HG03342 (cell line): ENCODE measurements around the gene TMX2.
"Not testable (repeated sequence)": the region's sequence is repeated elsewhere in the genome, so short reads cannot be mapped to it uniquely, and the experiment has no call there.

Experiments
- ATAC-seq: cut with Tn5 transposase; IDR thresholded peaks from one replicate; pipeline ENCODE4 v1.9.1; 2021; ENCODE audit warnings: mild to moderate bottlenecking, moderate library complexity; ENCODE audit not compliant: unreplicated experiment

TMX2 gene, protein sequence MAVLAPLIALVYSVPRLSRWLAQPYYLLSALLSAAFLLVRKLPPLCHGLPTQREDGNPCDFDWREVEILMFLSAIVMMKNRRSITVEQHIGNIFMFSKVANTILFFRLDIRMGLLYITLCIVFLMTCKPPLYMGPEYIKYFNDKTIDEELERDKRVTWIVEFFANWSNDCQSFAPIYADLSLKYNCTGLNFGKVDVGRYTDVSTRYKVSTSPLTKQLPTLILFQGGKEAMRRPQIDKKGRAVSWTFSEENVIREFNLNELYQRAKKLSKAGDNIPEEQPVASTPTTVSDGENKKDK

GRCh38 chr11:57712256-57713150, at the start of gene TMX2:
Gene TMX2, plus strand, starts transcription at chr11:57712593. Its CDS starts 26 bp downstream, at chr11:57712619.
- peak; percentile 89 for ATAC-seq

GRCh38 chr11:57662893-57663292, 49.5 kb upstream of the TMX2 start:
- ATAC-seq: no peak

- ATAC-seq: no peak
These were observed 48.4 kb upstream of the TMX2 start for GRCh38 chr11:57663975-57664374.

DNA sequence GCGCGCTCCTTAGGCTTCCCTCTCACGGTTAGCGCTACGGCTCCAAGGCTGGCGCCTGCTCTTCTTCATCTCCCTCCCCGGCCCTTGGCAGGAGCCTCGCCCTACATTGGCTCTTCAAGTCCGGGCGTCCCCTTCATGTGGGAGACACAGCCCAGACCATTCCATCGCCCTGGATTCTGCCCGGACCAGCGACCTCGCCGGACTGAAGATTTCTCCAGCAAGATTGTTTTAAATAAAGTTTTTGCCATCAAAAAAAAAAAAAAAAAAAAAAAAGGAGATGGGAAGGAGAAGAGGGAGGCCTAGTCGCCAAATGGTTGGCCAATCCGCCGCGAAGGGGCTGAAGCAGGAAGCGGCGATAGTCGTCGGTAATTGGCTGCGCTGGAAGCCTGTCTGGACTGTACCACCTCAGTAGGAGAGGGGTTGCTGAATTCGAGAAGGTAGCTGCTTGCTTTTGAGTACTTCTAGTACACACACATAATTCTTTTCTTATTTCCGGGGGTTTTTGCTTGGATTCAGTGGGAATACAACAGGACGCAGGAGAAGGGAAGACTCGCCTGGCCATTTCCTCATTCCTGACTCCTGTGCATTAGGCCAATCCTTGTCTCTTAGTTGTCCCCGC, 45.2 kb upstream of the TMX2 start:
- peak; percentile 65 for ATAC-seq

DNA sequence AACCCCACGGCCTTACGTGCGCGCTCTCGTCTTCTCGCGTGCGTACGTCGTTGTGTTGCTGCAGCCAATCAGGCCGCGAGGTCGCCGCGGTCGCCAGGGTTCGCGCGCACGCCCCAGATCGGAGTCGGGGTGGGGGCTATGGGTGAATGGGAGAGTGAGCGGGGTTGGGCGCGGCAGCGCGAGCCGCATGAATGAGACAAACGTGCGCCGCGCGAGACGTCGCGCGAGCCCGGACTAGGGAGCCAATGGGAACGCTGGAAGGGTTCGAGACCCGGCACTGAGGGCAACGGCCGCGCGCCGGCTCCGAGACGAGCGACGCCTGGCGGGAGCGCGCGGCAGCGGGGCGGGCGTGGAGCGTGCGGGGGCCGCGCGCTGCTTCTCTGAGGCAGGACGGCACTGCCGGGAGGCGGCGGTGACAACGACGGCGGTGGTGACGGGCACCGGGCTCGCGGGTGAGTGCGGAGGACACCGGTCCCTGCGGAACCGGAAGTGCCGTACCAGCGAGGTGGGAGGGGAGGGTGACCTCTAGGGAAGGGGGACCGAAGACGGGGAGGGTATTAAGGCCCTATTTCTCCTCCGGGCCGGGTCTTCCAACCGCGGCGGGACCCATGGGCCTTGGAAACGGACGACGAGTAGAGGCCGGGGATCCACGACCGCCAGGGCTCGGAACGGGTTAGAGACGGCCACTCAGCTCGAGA, 44.5 kb upstream of the TMX2 start, which contains the start of gene ZDHHC5:
TSS of gene ZDHHC5 (plus strand) at position 379 of the 698 bp plus-strand sequence. CDS start 4,977 bp downstream, outside the sequence.
- ATAC-seq: peak; percentile 85

DNA sequence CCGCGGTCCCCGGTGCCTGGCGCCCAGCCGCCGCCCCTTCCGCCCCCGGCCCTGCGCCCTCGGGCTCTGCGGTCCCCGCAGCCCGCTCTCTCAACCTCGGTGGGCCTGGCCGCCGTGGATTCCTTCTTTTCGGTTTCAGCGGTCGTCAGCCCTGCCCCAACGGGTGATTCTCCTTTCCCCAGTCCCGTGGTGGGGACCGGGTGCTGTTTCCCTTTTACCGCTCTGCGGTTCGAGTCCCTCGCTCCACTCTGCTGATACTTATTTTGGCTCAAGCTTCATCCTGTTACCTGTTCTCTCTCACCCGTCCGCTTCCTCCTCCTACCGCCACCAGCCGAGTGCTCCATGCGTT, 44.0 kb upstream of the TMX2 start:
- ATAC-seq: peak; percentile 2

- ATAC-seq: no peak
These were observed 38.1 kb upstream of the TMX2 start for GRCh38 chr11:57674251-57674650.

- no peak for ATAC-seq
These were observed 37.0 kb upstream of the TMX2 start for GRCh38 chr11:57675176-57675941.

DNA sequence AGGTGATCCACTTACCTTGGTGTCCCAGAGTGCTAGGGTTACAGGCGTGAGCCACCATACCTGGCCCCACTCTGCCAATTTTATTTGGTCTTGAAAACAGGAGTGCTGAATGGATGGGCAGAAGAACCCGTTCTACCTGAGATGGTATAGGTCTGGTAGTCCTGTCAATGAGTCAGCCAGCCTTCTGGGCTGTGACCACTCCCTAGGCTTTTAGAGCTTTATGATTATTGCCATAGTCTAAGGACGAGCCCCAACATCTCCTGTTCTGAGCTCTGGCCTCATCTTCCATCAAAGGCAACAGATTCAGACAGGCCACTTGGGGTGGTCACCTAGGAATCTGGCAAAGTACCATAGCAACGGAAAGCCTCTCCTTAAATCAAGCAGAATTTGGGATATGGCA, 33.0 kb upstream of the TMX2 start:
- ATAC-seq: no peak

DNA sequence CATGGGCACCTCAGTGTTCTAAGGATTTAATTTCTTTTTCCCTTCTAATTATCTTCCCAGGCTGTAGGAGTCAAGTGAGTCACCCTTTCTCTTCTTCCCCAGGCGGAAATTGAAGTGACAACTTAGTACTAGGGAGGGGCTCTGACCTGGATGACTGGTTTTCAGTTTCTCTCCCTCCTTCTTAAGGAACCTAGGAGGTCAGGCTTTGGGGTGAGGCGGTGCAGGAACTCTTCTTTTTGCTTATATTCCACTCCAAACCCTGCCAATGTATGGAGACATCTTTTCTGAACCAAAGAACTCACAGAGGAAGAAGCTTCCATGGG, 31.9 kb upstream of the TMX2 start:
- no peak for ATAC-seq

DNA sequence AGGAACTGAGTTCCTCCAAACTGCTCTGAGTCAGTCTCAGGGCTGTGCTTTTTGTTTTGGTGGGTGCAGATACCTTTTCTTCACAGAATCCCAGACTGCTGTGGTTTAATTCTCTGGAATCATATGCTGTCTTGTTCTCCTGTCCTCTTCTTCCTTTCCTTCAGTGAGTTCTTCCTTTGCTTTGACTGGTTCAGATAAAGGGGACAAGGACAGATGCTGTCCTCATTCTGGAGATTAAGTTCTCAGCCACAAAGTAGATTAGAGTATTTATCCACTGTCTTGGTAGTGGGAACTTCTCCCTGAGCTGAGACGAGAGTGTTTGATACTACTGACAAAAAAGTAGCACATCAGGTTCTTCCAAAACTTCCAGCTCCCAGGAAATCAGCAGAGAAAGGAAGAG, 31.2 kb upstream of the TMX2 start:
- ATAC-seq: no peak

GRCh38 chr11:57690474-57690873, 21.9 kb upstream of the TMX2 start:
- not testable (repeated sequence) for ATAC-seq

GRCh38 chr11:57698843-57699365, 13.5 kb upstream of the TMX2 start:
- no peak for ATAC-seq

DNA sequence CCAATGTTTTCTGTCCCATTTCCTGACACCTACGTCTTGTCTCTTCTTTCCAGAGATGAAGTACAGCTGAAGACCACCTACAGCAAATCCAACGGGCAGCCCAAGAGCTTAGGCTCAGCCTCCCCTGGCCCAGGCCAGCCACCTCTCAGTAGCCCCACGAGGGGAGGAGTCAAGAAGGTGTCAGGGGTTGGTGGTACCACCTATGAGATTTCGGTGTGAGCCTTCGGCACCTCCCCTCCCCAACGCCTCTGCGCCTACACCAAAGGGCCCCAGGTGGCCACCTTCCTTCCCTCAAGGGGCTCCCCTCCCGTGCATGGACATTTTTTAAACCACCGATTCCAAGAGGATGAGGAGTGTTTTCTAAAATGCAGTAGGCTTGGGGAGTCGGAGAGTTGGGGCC, 12.6 kb upstream of the TMX2 start:
- no peak for ATAC-seq

- ATAC-seq: no peak
These were observed 12.0 kb upstream of the TMX2 start for GRCh38 chr11:57700425-57700824.

- ATAC-seq: no peak
These were observed 9.1 kb upstream of the TMX2 start for GRCh38 chr11:57703341-57703740.

GRCh38 chr11:57704932-57705331, 7.5 kb upstream of the TMX2 start:
- no peak for ATAC-seq

- not testable (repeated sequence) for ATAC-seq
These were observed 7.0 kb upstream of the TMX2 start for GRCh38 chr11:57705432-57705831.

DNA sequence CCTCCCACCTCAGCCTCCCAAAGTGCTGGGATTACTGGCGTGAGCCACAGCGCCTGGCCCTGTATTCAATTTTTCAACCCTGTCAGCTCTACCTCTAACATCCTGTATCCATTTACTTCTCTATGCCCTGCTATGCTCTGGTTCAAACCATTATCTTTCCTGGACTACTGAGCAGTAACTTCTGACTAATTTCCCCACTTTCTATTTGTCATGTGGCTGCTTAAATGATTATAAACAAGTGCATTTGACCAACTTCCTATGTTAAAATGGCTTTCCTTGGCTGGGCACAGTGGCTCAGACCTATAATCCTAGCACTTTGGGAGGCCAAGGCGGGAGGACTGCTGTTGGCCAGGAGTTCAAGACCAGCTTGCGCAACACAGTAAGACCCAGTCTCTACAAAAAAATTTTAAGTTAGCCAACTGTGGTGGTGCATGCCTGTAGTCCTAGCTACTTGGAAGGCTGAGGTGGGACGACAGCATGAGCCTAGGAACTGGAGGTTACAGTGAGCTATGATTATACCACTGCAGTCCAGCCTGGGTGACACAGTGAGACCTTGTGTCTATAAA, 2.5 kb upstream of the TMX2 start:
- no peak for ATAC-seq
